Muscle of leg (tissue), 11 donors: Measurements from ENCODE around the gene TNNC1. TPM values are rescaled to one million over a fixed set of nuclear protein-coding genes. Genes with fewer than 3 reads are reported as not detected.

Source experiments
- DNase-seq: peaks from one replicate; pipeline ENCODE4 v3.0.0; 2013
- H3K27ac ChIP-seq: one replicate; pipeline ENCODE4 v1.5.1; 2013; ENCODE audit warnings: mild to moderate bottlenecking, low read length, control low read depth
- H3K27me3 ChIP-seq: one replicate; pipeline ENCODE4 v1.6.1; 2013; ENCODE audit warnings: low read length; ENCODE audit not compliant: control insufficient read depth, insufficient read depth
- H3K36me3 ChIP-seq: one replicate; pipeline ENCODE4 v1.6.1; 2013; ENCODE audit warnings: low read length; ENCODE audit not compliant: control insufficient read depth, insufficient read depth
- H3K4me1 ChIP-seq: one replicate; pipeline ENCODE4 v1.6.1; 2013; ENCODE audit warnings: low read length; ENCODE audit not compliant: control insufficient read depth, insufficient read depth
- H3K4me3 ChIP-seq: one replicate; pipeline ENCODE4 v1.5.1; 2013; ENCODE audit warnings: low read length, control low read depth
- H3K9me3 ChIP-seq: replicated peaks from 2 replicates; pipeline ENCODE4 v1.6.1; 2013; ENCODE audit warnings: low read depth, low read length; ENCODE audit not compliant: control insufficient read depth
- WGBS: methylation state at CpG from one replicate; pipeline ENCODE4 v1.1.5; 2013; ENCODE audit warnings: missing lambda C conversion rate; ENCODE audit not compliant: insufficient coverage; 5-methylcytosine and 5-hydroxymethylcytosine counted together
- polyA plus RNA-seq, 8 donors: library from polyadenylated mRNA; unstranded; fragments of 120-200 nt; gene quantifications; one replicate each; pipeline versions ENCODE4 v1.2.1 to v1.2.3, GENCODE V29; 2013; ENCODE audit warnings: inconsistent platforms in 1 of 8, low replicate concordance in 1 of 8; ENCODE audit not compliant: insufficient read length in 8 of 8, insufficient read depth in 1 of 8
- total RNA-seq: library from RNA; stranded (reverse); fragments of 120-200 nt; gene quantifications from one replicate; pipeline ENCODE4 v1.2.4, GENCODE V29; 2013

Gene TNNC1
- total and polyA plus RNA-seq, 9 donors, result 521 to 1,724 (median 617) TPM

GRCh38 chr3:52451237-52452083, 2.4 kb downstream of the TNNC1 start:
- Histone ChIP-seq H3K9me3 (no peaks in the 10 kb centered on the region), H3K4me1 (peaks cover 62% of the 10 kb centered on the region), H3K36me3 (peaks cover 3% of the 10 kb centered on the region), H3K4me3 (no peak overlapping the region), H3K27me3 (peaks cover 2% of the 10 kb centered on the region), H3K27ac (no peak overlapping the region)
- 45% methylated on average over 11 of the region's 24 CpGs for WGBS
- DNase-seq, result no peak

- peaks cover 2% of the 10 kb centered on the region for H3K27me3 ChIP-seq
- H3K36me3 ChIP-seq, result peaks cover 3% of the 10 kb centered on the region
- no peak for DNase-seq
- H3K9me3 ChIP-seq, result no peaks in the 10 kb centered on the region
- peaks cover 58% of the 10 kb centered on the region for H3K4me1 ChIP-seq
- 43% methylated on average over 3 of the region's 11 CpGs for WGBS
- peak overlapping the region; percentile 65 for H3K27ac ChIP-seq
- no peak overlapping the region for H3K4me3 ChIP-seq
Measured at GRCh38 chr3:52450489-52451236, 3.2 kb downstream of the TNNC1 start.

- Histone ChIP-seq H3K4me3 (no peak overlapping the region), H3K4me1 (peaks cover 61% of the 10 kb centered on the region), H3K27me3 (peaks cover 2% of the 10 kb centered on the region), H3K27ac (no peak overlapping the region), H3K36me3 (peaks cover 3% of the 10 kb centered on the region), H3K9me3 (no peaks in the 10 kb centered on the region)
- DNase-seq, result no peak
- WGBS, result 61% methylated on average over 11 of the region's 12 CpGs
Measured at GRCh38 chr3:52447512-52448355, 6.1 kb downstream of the TNNC1 start.

GRCh38 chr3:52446631-52447511, 7.0 kb downstream of the TNNC1 start:
- H3K9me3 ChIP-seq, result no peaks in the 10 kb centered on the region
- no peak overlapping the region for H3K27ac ChIP-seq
- WGBS, result 33% methylated on average over 6 of the region's 13 CpGs
- peaks cover under 1% of the 10 kb centered on the region for H3K36me3 ChIP-seq
- peaks cover 2% of the 10 kb centered on the region for H3K27me3 ChIP-seq
- peaks cover 55% of the 10 kb centered on the region for H3K4me1 ChIP-seq
- no peak overlapping the region for H3K4me3 ChIP-seq
- DNase-seq, result peak; percentile 68

GRCh38 chr3:52446042-52446441, 7.8 kb downstream of the TNNC1 start:
- DNase-seq, result no peak
- WGBS, result 69% methylated on average over 3 of the region's 4 CpGs
- Histone ChIP-seq H3K4me3 (no peak overlapping the region), H3K9me3 (no peaks in the 10 kb centered on the region), H3K4me1 (peaks cover 53% of the 10 kb centered on the region), H3K36me3 (no peaks in the 10 kb centered on the region), H3K27ac (no peak overlapping the region), H3K27me3 (peaks cover 2% of the 10 kb centered on the region)

GRCh38 chr3:52444860-52445793, 8.7 kb downstream of the TNNC1 start, which contains the start of gene SEMA3G:
TSS of gene SEMA3G (minus strand) at chr3:52445103. CDS start at chr3:52445027, 76 bp downstream.
- Histone ChIP-seq H3K27me3 (peaks cover 2% of the 10 kb centered on the region), H3K4me3 (peak within 1 kb of the TSS; percentile 29), H3K9me3 (no peaks in the 10 kb centered on the region), H3K4me1 (peaks cover 44% of the 10 kb centered on the region), H3K27ac (no peak within 1 kb of the TSS), H3K36me3 (peaks cover 5% of the 10 kb centered on the region)
- peak; percentile 58 for DNase-seq
- 25% methylated on average over 16 of the region's 19 CpGs for WGBS

GRCh38 chr3:52443791-52444687, 9.8 kb downstream of the TNNC1 start:
- H3K36me3 ChIP-seq, result peaks cover 5% of the 10 kb centered on the region
- no peaks in the 10 kb centered on the region for H3K9me3 ChIP-seq
- H3K27me3 ChIP-seq, result peaks cover 2% of the 10 kb centered on the region
- H3K4me1 ChIP-seq, result peaks cover 37% of the 10 kb centered on the region
- WGBS, result 84% methylated on average over 18 of the region's 25 CpGs
- no peak overlapping the region for H3K27ac ChIP-seq
- H3K4me3 ChIP-seq, result peak overlapping the region; percentile 29
- no peak for DNase-seq

- H3K36me3 ChIP-seq, result peaks cover 5% of the 10 kb centered on the region
- peaks cover 2% of the 10 kb centered on the region for H3K27me3 ChIP-seq
- no peak overlapping the region for H3K27ac ChIP-seq
- DNase-seq, result no peak
- 44% methylated on average over 3 of the region's 8 CpGs for WGBS
- no peaks in the 10 kb centered on the region for H3K9me3 ChIP-seq
- peaks cover 41% of the 10 kb centered on the region for H3K4me1 ChIP-seq
- no peak overlapping the region for H3K4me3 ChIP-seq
Measured at GRCh38 chr3:52443268-52443610, 10.6 kb downstream of the TNNC1 start.
